Prostate gland (tissue), 2 donors: Measurements from ENCODE around the gene MRPS14. TPM values are rescaled to one million over a fixed set of nuclear protein-coding genes. Genes with fewer than 3 reads are reported as not detected.
"Not testable (repeated sequence)": the region's sequence is repeated elsewhere in the genome, so short reads cannot be mapped to it uniquely, and the experiment has no call there.

ENCODE experiments used
- DNase-seq: peaks from one replicate; pipeline ENCODE4 v3.0.0-alpha.2; 2019; ENCODE audit warnings: low spot score
- H3K27ac ChIP-seq, 2 donors: fragments of 200-600 bp; sonication (generic); 2 replicates each; pipeline ENCODE4 v1.5.1; 2017 to 2019
- H3K27me3 ChIP-seq: fragments of 200-600 bp; sonication (generic); replicated peaks from 2 replicates; pipeline ENCODE4 v1.5.1; 2019; ENCODE audit not compliant: insufficient read depth
- H3K36me3 ChIP-seq, 2 donors: fragments of 200-600 bp; sonication (generic); 1 replicate in 1 of 2; 2 replicates in 1 of 2; pipeline versions ENCODE4 v1.5.1 to v1.8.1; 2017 to 2019
- H3K4me1 ChIP-seq: fragments of 200-600 bp; sonication (generic); replicated peaks from 2 replicates; pipeline ENCODE4 v1.5.1; 2019
- H3K4me3 ChIP-seq, 2 donors: fragments of 200-600 bp; sonication (generic); 2 replicates each; pipeline ENCODE4 v1.5.1; 2017 to 2019
- H3K9me3 ChIP-seq: fragments of 200-600 bp; sonication (generic); 2 replicates; pipeline ENCODE4 v1.5.1; 2017
- POLR2A ChIP-seq: fragments of 450-650 bp; IDR thresholded peaks from one replicate; pipeline ENCODE4 v1.6.1; 2016; ENCODE audit warnings: antibody characterized with exemption, mild to moderate bottlenecking
- POLR2AphosphoS5 ChIP-seq: sonication (generic); formaldehyde crosslinking; IDR thresholded peaks from one replicate; pipeline ENCODE4 v1.6.1; 2017; ENCODE audit warnings: antibody characterized with exemption
- WGBS: methylation state at CpG from one replicate; pipeline ENCODE4 v1.1.5; 2018; 5-methylcytosine and 5-hydroxymethylcytosine counted together
- intact Hi-C: fragments of 100-400 bp; cut with DNase I; formaldehyde crosslinking; loops from one replicate; pipeline ENCODE4 v1.14.2; 2022
- total RNA-seq, 2 donors: library from RNA; depleted of rRNA; stranded (reverse); fragments of >200 nt; gene quantifications; one replicate each; pipeline ENCODE4 v1.1.0, GENCODE V29; 2016
- TF ChIP-seq, protein P1 (sequence below), 4 experiments: fragments of 200-600 bp in 2 of 4; fragments of 450-650 bp in 2 of 4; sonication (generic) in 2 of 4; IDR thresholded peaks; 1 replicate in 3 of 4; 2 replicates in 1 of 4; pipeline ENCODE4 v1.5.1; 2016 to 2019; ENCODE audit warnings: antibody characterized with exemption in 4 of 4, mild to moderate bottlenecking in 2 of 4, moderate library complexity in 2 of 4

Gene MRPS14
- total RNA-seq, 2 donors from 2014 or later: 25.6 to 32.1 TPM

- no peaks in the 10 kb centered on the region for H3K36me3 ChIP-seq
- no peak for DNase-seq
- no peak overlapping the region for H3K4me3 ChIP-seq
- TF ChIP-seq POLR2AphosphoS5 (no peak), POLR2A (no peak)
- TF ChIP-seq, protein P1, sequence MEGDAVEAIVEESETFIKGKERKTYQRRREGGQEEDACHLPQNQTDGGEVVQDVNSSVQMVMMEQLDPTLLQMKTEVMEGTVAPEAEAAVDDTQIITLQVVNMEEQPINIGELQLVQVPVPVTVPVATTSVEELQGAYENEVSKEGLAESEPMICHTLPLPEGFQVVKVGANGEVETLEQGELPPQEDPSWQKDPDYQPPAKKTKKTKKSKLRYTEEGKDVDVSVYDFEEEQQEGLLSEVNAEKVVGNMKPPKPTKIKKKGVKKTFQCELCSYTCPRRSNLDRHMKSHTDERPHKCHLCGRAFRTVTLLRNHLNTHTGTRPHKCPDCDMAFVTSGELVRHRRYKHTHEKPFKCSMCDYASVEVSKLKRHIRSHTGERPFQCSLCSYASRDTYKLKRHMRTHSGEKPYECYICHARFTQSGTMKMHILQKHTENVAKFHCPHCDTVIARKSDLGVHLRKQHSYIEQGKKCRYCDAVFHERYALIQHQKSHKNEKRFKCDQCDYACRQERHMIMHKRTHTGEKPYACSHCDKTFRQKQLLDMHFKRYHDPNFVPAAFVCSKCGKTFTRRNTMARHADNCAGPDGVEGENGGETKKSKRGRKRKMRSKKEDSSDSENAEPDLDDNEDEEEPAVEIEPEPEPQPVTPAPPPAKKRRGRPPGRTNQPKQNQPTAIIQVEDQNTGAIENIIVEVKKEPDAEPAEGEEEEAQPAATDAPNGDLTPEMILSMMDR (IDR thresholded peaks at IDR 0.05): no peak
- 85% methylated on average over 4 of the region's 4 CpGs for WGBS
- intact Hi-C loops: loop anchor here (5.0 kb wide), 1 partner anchor 113 kb away; no protein-coding TSS in a partner anchor
- H3K4me1 ChIP-seq: no peaks in the 10 kb centered on the region
- no peak overlapping the region for H3K27ac ChIP-seq
- H3K27me3 ChIP-seq: no peaks in the 10 kb centered on the region
- no peaks in the 10 kb centered on the region for H3K9me3 ChIP-seq
Measured at GRCh38 chr1:175033953-175034352, 10.7 kb upstream of the MRPS14 start.

- Histone ChIP-seq H3K4me1 (no peaks in the 10 kb centered on the region), H3K27me3 (no peaks in the 10 kb centered on the region), H3K4me3 (no peak overlapping the region), H3K9me3 (no peaks in the 10 kb centered on the region), H3K27ac (no peak overlapping the region), H3K36me3 (no peaks in the 10 kb centered on the region)
- DNase-seq: no peak
- WGBS: 97% methylated on average over 2 of the region's 2 CpGs
- TF ChIP-seq POLR2A (no peak), POLR2AphosphoS5 (no peak)
- TF ChIP-seq, protein P1 (IDR thresholded peaks at IDR 0.05): no peak
- intact Hi-C loops: loop anchor here (5.0 kb wide), 1 partner anchor 108 kb away; no protein-coding TSS in a partner anchor
Measured at GRCh38 chr1:175024773-175025172, 1.5 kb upstream of the MRPS14 start.

GRCh38 chr1:175023922-175024242, 657 bp upstream of the MRPS14 start:
- H3K4me1 ChIP-seq, H3K36me3 ChIP-seq, H3K27me3 ChIP-seq, DNase-seq, H3K9me3 ChIP-seq: not testable (repeated sequence)
- Histone ChIP-seq H3K4me3 (peak overlapping the region; percentile 68 to 69), H3K27ac (peak overlapping the region; percentile 71 to 78)
- 93% methylated on average over 2 of the region's 2 CpGs for WGBS
- intact Hi-C loops: loop anchor here (5.0 kb wide), 1 partner anchor 108 kb away; no protein-coding TSS in a partner anchor

DNA sequence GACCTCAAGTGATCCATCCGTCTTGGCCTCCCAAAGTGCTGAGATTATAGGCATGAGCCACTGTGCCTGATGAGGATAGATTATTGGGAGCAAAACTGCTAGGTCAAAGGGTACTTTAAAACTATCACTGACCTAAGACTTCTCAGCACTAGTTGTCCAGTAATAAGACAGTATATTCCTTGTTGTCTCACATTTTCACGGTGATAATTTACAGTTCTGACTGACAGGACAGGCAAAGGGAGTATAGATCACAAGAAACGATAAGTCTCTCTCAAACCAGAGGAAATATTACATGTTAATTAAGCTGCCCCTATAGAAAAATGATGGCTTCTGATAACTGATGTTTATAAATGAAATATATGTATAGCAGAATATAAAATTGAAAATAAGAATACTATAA, 3.7 kb downstream of the MRPS14 start:
- peaks cover 0 to 9% of the 10 kb centered on the region in 2 donors for H3K36me3 ChIP-seq
- no peaks in the 10 kb centered on the region for H3K9me3 ChIP-seq
- no peaks in the 10 kb centered on the region for H3K27me3 ChIP-seq
- DNase-seq: no peak
- H3K4me1 ChIP-seq: no peaks in the 10 kb centered on the region
- WGBS: 90% methylated on average over 3 of the region's 3 CpGs
- intact Hi-C loops: no loop called here
- H3K4me3 ChIP-seq: no peak overlapping the region
- no peak overlapping the region for H3K27ac ChIP-seq
- TF ChIP-seq, protein P1 (IDR thresholded peaks at IDR 0.05): no peak
- TF ChIP-seq POLR2AphosphoS5 (no peak), POLR2A (no peak)

GRCh38 chr1:175015243-175015642, 8.0 kb downstream of the MRPS14 start:
- TF ChIP-seq, protein P1 (IDR thresholded peaks at IDR 0.05): no peak
- no peak for TF ChIP-seq POLR2AphosphoS5
- TF ChIP-seq POLR2A: no peak
- intact Hi-C loops: no loop called here
- H3K4me1 ChIP-seq: no peaks in the 10 kb centered on the region
- DNase-seq: no peak
- H3K9me3 ChIP-seq: no peaks in the 10 kb centered on the region
- H3K27me3 ChIP-seq: no peaks in the 10 kb centered on the region
- no peak overlapping the region for H3K4me3 ChIP-seq
- 91% methylated on average over 4 of the region's 4 CpGs for WGBS
- H3K27ac ChIP-seq: no peak overlapping the region
- H3K36me3 ChIP-seq: peaks cover 8 to 9% of the 10 kb centered on the region in 2 donors
